GM21619 (cell line): Measurements from ENCODE around the gene BMP8B.

ENCODE experiments used
- ATAC-seq: cut with Tn5 transposase; IDR thresholded peaks from one replicate; pipeline ENCODE4 v1.9.1; 2021; ENCODE audit not compliant: unreplicated experiment

Gene BMP8B

GRCh38 chr1:39727932-39728317 is 60.7 kb downstream of the BMP8B start:
- no peak for ATAC-seq

GRCh38 chr1:39727221-39727931 is 61.3 kb downstream of the BMP8B start:
- no peak for ATAC-seq

GRCh38 chr1:39726600-39726999 is 62.1 kb downstream of the BMP8B start:
- ATAC-seq = no peak

- ATAC-seq = no peak
These were observed 66.2 kb downstream of the BMP8B start for GRCh38 chr1:39722495-39722894.

GRCh38 chr1:39721664-39722063 is 67.0 kb downstream of the BMP8B start:
- ATAC-seq = no peak

- ATAC-seq = no peak
These were observed 68.3 kb downstream of the BMP8B start for GRCh38 chr1:39720094-39720999.

GRCh38 chr1:39717809-39718208 is 70.9 kb downstream of the BMP8B start:
- ATAC-seq = no peak

- no peak for ATAC-seq
These were observed 75.1 kb downstream of the BMP8B start for GRCh38 chr1:39713557-39713956.

- ATAC-seq = no peak
These were observed 76.7 kb downstream of the BMP8B start for GRCh38 chr1:39711966-39712340.

- ATAC-seq = no peak
These were observed 77.3 kb downstream of the BMP8B start for GRCh38 chr1:39711104-39711965.

- no peak for ATAC-seq
These were observed 81.2 kb downstream of the BMP8B start for GRCh38 chr1:39707506-39707905.
